Neuronal stem cell (in vitro differentiated cells): Measurements from ENCODE around the gene GPRC5C.
A peak's percentile ranks its signal among the peaks of the same experiment; 100 is the strongest.

Experiments
- DNase-seq: peaks from one replicate; pipeline ENCODE4 v3.0.0-alpha.2; 2013; ENCODE audit warnings: low spot score
- H2AFZ ChIP-seq: one replicate; pipeline ENCODE4 v1.6.1; 2013; ENCODE audit warnings: mild to moderate bottlenecking, low read length, inconsistent platforms
- H2AK5ac ChIP-seq: 2 replicates; pipeline ENCODE4 v1.6.1; 2013; ENCODE audit warnings: low read depth, mild to moderate bottlenecking, inconsistent platforms, low read length, moderate library complexity, mixed read lengths
- H2BK120ac ChIP-seq: 2 replicates; pipeline ENCODE4 v1.6.1; 2013; ENCODE audit warnings: low read depth, mild to moderate bottlenecking, inconsistent platforms, low read length, moderate library complexity, mixed read lengths
- H2BK12ac ChIP-seq: one replicate; pipeline ENCODE4 v1.6.1; 2013; ENCODE audit warnings: low read length, inconsistent platforms
- H2BK15ac ChIP-seq: 2 replicates; pipeline ENCODE4 v1.6.1; 2013; ENCODE audit warnings: mild to moderate bottlenecking, low read length, inconsistent platforms, mixed read lengths
- H2BK5ac ChIP-seq: one replicate; pipeline ENCODE4 v1.6.1; 2013; ENCODE audit warnings: inconsistent platforms, mild to moderate bottlenecking, low read length, moderate library complexity
- H3K14ac ChIP-seq: one replicate; pipeline ENCODE4 v1.6.1; 2013; ENCODE audit warnings: low read length, inconsistent platforms
- H3K18ac ChIP-seq: 2 replicates; pipeline ENCODE4 v1.6.1; 2013; ENCODE audit warnings: low read length, inconsistent platforms
- H3K23ac ChIP-seq: 2 replicates; pipeline ENCODE4 v1.6.1; 2013; ENCODE audit warnings: low read depth, mild to moderate bottlenecking, mixed read lengths, low read length, inconsistent platforms; ENCODE audit not compliant: poor library complexity
- H3K27ac ChIP-seq: replicated peaks from 3 replicates; pipeline ENCODE4 v1.5.1; 2013; ENCODE audit warnings: low read length, inconsistent platforms
- H3K27me3 ChIP-seq, 3 experiments: 2 replicates each; pipeline ENCODE4 v1.6.1; 2013; ENCODE audit warnings: low read length in 3 of 3, mild to moderate bottlenecking in 2 of 3, inconsistent platforms in 1 of 3, low read depth in 1 of 3, mixed read lengths in 1 of 3, moderate library complexity in 1 of 3; ENCODE audit not compliant: control insufficient read depth in 3 of 3, insufficient read depth in 3 of 3
- H3K36me3 ChIP-seq, 2 donors: replicated peaks in 1 of 2; 2 replicates each; pipeline ENCODE4 v1.6.1; 2013; ENCODE audit warnings: low read length in 2 of 2; ENCODE audit not compliant: control insufficient read depth in 2 of 2, insufficient read depth in 2 of 2
- H3K4ac ChIP-seq: 2 replicates; pipeline ENCODE4 v1.6.1; 2013; ENCODE audit warnings: inconsistent platforms, mild to moderate bottlenecking, low read length, moderate library complexity
- H3K4me1 ChIP-seq, 2 donors: 1 replicate in 1 of 2; 2 replicates in 1 of 2; pipeline ENCODE4 v1.6.1; 2013; ENCODE audit warnings: low read length in 2 of 2, low read depth in 1 of 2; ENCODE audit not compliant: control insufficient read depth in 2 of 2, insufficient read depth in 1 of 2
- H3K4me2 ChIP-seq: one replicate; pipeline ENCODE4 v1.6.1; 2013; ENCODE audit warnings: mild to moderate bottlenecking, low read length, inconsistent platforms; ENCODE audit not compliant: insufficient read depth, poor library complexity, severe bottlenecking
- H3K4me3 ChIP-seq, 2 donors: 2 replicates each; pipeline ENCODE4 v1.5.1; 2013; ENCODE audit warnings: low read length in 2 of 2, mild to moderate bottlenecking in 2 of 2, inconsistent platforms in 1 of 2, moderate library complexity in 1 of 2
- H3K79me1 ChIP-seq: one replicate; pipeline ENCODE4 v1.6.1; 2013; ENCODE audit warnings: low read depth, mild to moderate bottlenecking, inconsistent platforms, low read length, moderate library complexity
- H3K9ac ChIP-seq: one replicate; pipeline ENCODE4 v1.6.1; 2013; ENCODE audit warnings: mild to moderate bottlenecking, low read depth, low read length, inconsistent platforms; ENCODE audit not compliant: poor library complexity
- H3K9me3 ChIP-seq, 2 donors: replicated peaks in 1 of 2; 2 replicates each; pipeline versions ENCODE3 to v1.6.1; 2013; ENCODE audit warnings: low read length in 2 of 2, mild to moderate bottlenecking in 2 of 2, inconsistent platforms in 1 of 2, low read depth in 1 of 2, mixed read lengths in 1 of 2, moderate library complexity in 1 of 2; ENCODE audit not compliant: control insufficient read depth in 2 of 2, insufficient read depth in 1 of 2
- H4K8ac ChIP-seq: one replicate; pipeline ENCODE4 v1.6.1; 2013; ENCODE audit warnings: low read depth, mild to moderate bottlenecking, inconsistent platforms, low read length, moderate library complexity
- H4K91ac ChIP-seq: one replicate; pipeline ENCODE4 v1.6.1; 2013; ENCODE audit warnings: low read length, low read depth, mild to moderate bottlenecking, inconsistent platforms; ENCODE audit not compliant: poor library complexity
- WGBS, 2 donors: extraction: QIAGEN DNeasy Blood & Tissue Kit; methylation state at CpG; one replicate each; pipeline ENCODE4 v1.1.7; 2013; ENCODE audit warnings: missing lambda C conversion rate in 2 of 2, mixed read lengths in 1 of 2; ENCODE audit not compliant: insufficient read length in 2 of 2, insufficient replicate concordance in 1 of 2; ENCODE audit errors: extremely low coverage in 2 of 2; 5-methylcytosine and 5-hydroxymethylcytosine counted together

GPRC5C gene

DNA sequence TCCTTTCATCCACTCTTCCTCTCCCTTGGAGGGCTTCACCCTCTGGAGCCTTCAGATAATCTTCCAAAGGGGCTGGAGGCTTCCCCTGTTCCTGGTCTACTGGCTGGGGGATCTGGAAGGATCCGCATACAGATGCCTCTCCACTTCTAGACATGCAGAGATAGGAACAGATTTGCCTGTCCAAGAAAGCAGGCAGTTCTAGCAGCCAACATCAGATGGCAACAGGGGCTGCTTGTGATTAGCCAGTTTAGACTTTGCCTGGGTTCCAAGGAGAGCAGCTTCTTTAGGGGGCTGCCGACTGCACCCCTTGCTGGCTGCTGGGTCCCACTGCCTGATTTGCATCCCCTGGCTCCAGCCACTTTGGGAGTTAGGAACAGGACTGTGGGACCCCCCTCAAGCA is 28.4 kb downstream of the GPRC5C start:
- no peaks in the 10 kb centered on the region for H3K79me1 ChIP-seq
- no peak overlapping the region for H4K91ac ChIP-seq
- H3K18ac ChIP-seq, result peak overlapping the region; percentile 55
- no peak overlapping the region for H3K27ac ChIP-seq
- no peak overlapping the region for H2BK15ac ChIP-seq
- no peak overlapping the region for H2BK5ac ChIP-seq
- H3K27me3 ChIP-seq, result peaks cover 0 to 6% (median 5%) of the 10 kb centered on the region in 3 experiments
- peak overlapping the region; percentile 6 for H2AK5ac ChIP-seq
- peaks cover 3 to 4% of the 10 kb centered on the region in 2 donors for H3K4me1 ChIP-seq
- H3K23ac ChIP-seq, result no peak overlapping the region
- no peak overlapping the region for H3K4me2 ChIP-seq
- no peak overlapping the region for H4K8ac ChIP-seq
- H3K14ac ChIP-seq, result no peak overlapping the region
- peaks cover 0 to 3% of the 10 kb centered on the region in 2 donors for H3K9me3 ChIP-seq
- no peak overlapping the region for H3K4ac ChIP-seq
- no peaks in the 10 kb centered on the region for H3K36me3 ChIP-seq
- H2BK12ac ChIP-seq, result no peak overlapping the region
- H3K4me3 ChIP-seq, result no peak overlapping the region
- H2AFZ ChIP-seq, result no peak overlapping the region
- WGBS, 2 donors, result no CpG with 5 or more reads among the region's 2 CpGs
- no peak overlapping the region for H2BK120ac ChIP-seq
- no peak overlapping the region for H3K9ac ChIP-seq
- DNase-seq, result no peak

DNA sequence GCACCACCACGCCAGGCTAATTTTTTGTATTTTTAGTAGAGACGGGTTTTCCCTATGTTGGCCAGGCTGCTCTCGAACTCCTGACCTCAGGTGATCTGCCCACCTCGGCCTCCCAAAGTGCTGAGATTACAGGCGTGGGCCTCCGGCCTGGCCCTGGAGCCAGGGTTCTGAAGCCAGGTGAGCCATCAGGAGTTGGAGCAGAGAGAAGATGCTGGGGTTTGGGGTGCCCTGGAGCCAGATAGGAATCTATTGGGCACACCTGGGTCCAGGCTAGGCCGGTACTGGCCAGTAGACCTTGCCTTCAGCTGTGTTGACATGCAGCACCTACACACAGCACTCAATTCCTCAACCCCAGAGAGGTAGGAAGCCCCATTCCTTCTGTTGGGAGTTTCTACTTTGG is 29.1 kb downstream of the GPRC5C start:
- no peak overlapping the region for H2BK5ac ChIP-seq
- no peak overlapping the region for H2BK120ac ChIP-seq
- no peak overlapping the region for H4K8ac ChIP-seq
- H3K23ac ChIP-seq, result no peak overlapping the region
- no peak overlapping the region for H2BK12ac ChIP-seq
- no peak overlapping the region for H3K27ac ChIP-seq
- DNase-seq, result no peak
- no peak overlapping the region for H3K18ac ChIP-seq
- H3K4me3 ChIP-seq, result no peak overlapping the region
- no peak overlapping the region for H3K4me2 ChIP-seq
- no CpG with 5 or more reads among the region's 7 CpGs for WGBS, 2 donors
- no peak overlapping the region for H2AK5ac ChIP-seq
- peaks cover 0 to 10% of the 10 kb centered on the region in 2 donors for H3K9me3 ChIP-seq
- peaks cover 0 to 4% of the 10 kb centered on the region in 2 donors for H3K4me1 ChIP-seq
- no peaks in the 10 kb centered on the region for H3K79me1 ChIP-seq
- no peaks in the 10 kb centered on the region for H3K36me3 ChIP-seq
- no peak overlapping the region for H4K91ac ChIP-seq
- peaks cover 0 to 13% (median 6%) of the 10 kb centered on the region in 3 experiments for H3K27me3 ChIP-seq
- H3K14ac ChIP-seq, result no peak overlapping the region
- H3K9ac ChIP-seq, result no peak overlapping the region
- no peak overlapping the region for H3K4ac ChIP-seq
- H2BK15ac ChIP-seq, result no peak overlapping the region
- no peak overlapping the region for H2AFZ ChIP-seq

DNA sequence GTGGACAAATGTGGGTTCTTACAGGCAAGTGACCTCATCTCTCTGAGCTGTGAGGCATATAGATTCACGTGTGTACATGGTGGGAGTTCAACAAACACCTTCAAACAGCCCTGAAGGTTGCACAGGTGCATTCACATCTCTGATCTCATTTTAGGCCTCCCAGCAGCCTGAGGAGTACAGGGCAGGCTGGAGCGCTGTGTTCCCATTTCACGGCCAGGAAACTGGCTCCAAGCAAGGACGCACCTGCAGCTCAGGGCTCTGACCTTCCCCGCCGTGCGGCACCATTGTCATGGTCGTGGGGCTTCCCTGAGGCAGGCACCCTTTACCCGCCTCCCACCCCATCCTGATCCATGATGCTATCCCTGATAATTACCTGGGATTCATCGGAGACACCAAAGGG is 29.7 kb downstream of the GPRC5C start:
- H2BK15ac ChIP-seq, result peak overlapping the region; percentile 56
- H3K27me3 ChIP-seq, result peaks cover 2 to 19% (median 3%) of the 10 kb centered on the region in 3 experiments
- DNase-seq, result no peak
- H4K8ac ChIP-seq, result peak overlapping the region; percentile 23
- H3K27ac ChIP-seq, result no peak overlapping the region
- no CpG with 5 or more reads among the region's 10 CpGs for WGBS, 2 donors
- H3K36me3 ChIP-seq, result no peaks in the 10 kb centered on the region
- no peak overlapping the region for H3K23ac ChIP-seq
- H3K9ac ChIP-seq, result no peak overlapping the region
- H3K79me1 ChIP-seq, result no peaks in the 10 kb centered on the region
- no peak overlapping the region for H3K4me3 ChIP-seq
- H2BK5ac ChIP-seq, result peak overlapping the region; percentile 4
- H3K4ac ChIP-seq, result no peak overlapping the region
- peaks cover 0 to 4% of the 10 kb centered on the region in 2 donors for H3K4me1 ChIP-seq
- no peak overlapping the region for H3K14ac ChIP-seq
- peak overlapping the region; percentile 53 for H3K18ac ChIP-seq
- H4K91ac ChIP-seq, result no peak overlapping the region
- no peak overlapping the region for H2AFZ ChIP-seq
- peak overlapping the region; percentile 77 for H2AK5ac ChIP-seq
- H3K4me2 ChIP-seq, result no peak overlapping the region
- H2BK120ac ChIP-seq, result no peak overlapping the region
- peaks cover 0 to 10% of the 10 kb centered on the region in 2 donors for H3K9me3 ChIP-seq
- H2BK12ac ChIP-seq, result no peak overlapping the region

DNA sequence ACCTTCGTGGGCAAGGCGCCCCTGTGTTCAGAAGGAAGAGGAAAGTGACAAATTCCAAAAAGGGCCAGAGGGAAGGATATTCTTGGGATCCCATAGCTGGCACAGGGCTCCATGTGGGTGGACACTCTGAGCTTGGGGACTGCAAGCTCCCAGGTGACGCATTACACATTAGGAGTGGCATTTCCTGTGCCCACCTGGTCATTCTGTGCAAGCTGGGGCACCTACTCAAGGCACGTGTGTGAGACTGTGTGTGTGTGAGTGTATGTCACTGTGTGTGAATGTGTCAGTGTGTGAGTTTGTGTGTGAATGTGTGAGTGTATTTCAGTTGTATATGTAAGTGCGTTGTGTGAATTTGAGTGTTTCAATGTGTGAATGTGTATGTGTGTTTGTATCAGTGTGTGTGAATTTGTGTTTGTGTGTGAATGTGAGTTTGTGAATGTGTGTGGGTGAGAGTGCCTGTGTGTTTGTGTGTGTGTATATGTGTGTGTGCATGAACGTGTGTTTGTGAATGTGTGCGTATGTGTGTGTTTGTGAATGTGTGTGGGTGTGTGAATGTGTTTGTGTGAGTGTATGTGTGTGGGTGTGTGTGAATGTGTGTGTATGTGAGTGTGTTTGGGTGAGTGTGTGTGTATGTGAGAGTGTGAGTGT is 33.0 kb downstream of the GPRC5C start:
- Histone ChIP-seq H3K4ac (no peak overlapping the region), H3K27ac (no peak overlapping the region), H4K91ac (no peak overlapping the region), H3K4me3 (no peak overlapping the region), H3K36me3 (no peaks in the 10 kb centered on the region), H3K23ac (no peak overlapping the region), H3K9me3 (peaks cover 0 to 10% of the 10 kb centered on the region in 2 donors), H3K27me3 (peaks cover 3 to 27% (median 9%) of the 10 kb centered on the region in 3 experiments), H3K18ac (no peak overlapping the region), H2BK5ac (no peak overlapping the region), H3K14ac (no peak overlapping the region), H2AFZ (no peak overlapping the region), H2AK5ac (no peak overlapping the region), H3K79me1 (no peaks in the 10 kb centered on the region), H3K9ac (no peak overlapping the region), H3K4me1 (peaks cover 0 to 10% of the 10 kb centered on the region in 2 donors), H4K8ac (no peak overlapping the region), H3K4me2 (no peak overlapping the region), H2BK12ac (no peak overlapping the region), H2BK15ac (no peak overlapping the region), H2BK120ac (no peak overlapping the region)
- WGBS, 2 donors, result 100% methylated on average over 2 to 3 of the region's 7 CpGs
- DNase-seq, result no peak
